Pons (tissue), 1 donor: ENCODE results near the gene EME1.
"Not testable (repeated sequence)": the region's sequence is repeated elsewhere in the genome, so short reads cannot be mapped to it uniquely, and the experiment has no call there.

ENCODE experiments used
- DNase-seq: peaks from one replicate; pipeline ENCODE4 v3.0.0-alpha.2; 2016; ENCODE audit warnings: low spot score

The EME1 gene, protein sequence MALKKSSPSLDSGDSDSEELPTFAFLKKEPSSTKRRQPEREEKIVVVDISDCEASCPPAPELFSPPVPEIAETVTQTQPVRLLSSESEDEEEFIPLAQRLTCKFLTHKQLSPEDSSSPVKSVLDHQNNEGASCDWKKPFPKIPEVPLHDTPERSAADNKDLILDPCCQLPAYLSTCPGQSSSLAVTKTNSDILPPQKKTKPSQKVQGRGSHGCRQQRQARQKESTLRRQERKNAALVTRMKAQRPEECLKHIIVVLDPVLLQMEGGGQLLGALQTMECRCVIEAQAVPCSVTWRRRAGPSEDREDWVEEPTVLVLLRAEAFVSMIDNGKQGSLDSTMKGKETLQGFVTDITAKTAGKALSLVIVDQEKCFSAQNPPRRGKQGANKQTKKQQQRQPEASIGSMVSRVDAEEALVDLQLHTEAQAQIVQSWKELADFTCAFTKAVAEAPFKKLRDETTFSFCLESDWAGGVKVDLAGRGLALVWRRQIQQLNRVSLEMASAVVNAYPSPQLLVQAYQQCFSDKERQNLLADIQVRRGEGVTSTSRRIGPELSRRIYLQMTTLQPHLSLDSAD

GRCh38 chr17:50372758-50373556 is at the start of gene EME1, which contains the start of gene MRPL27:
Gene EME1 (plus strand): TSS chr17:50373229. CDS start chr17:50375209, 1,980 bp downstream.
Gene MRPL27 (minus strand): TSS chr17:50373184. CDS start chr17:50373170, 14 bp downstream.
- peak; percentile 90 for DNase-seq

- no peak for DNase-seq
Observed at GRCh38 chr17:50325906-50326305, 47.1 kb upstream of the EME1 start.

GRCh38 chr17:50326831-50327364 is 46.1 kb upstream of the EME1 start:
- DNase-seq = no peak

DNA sequence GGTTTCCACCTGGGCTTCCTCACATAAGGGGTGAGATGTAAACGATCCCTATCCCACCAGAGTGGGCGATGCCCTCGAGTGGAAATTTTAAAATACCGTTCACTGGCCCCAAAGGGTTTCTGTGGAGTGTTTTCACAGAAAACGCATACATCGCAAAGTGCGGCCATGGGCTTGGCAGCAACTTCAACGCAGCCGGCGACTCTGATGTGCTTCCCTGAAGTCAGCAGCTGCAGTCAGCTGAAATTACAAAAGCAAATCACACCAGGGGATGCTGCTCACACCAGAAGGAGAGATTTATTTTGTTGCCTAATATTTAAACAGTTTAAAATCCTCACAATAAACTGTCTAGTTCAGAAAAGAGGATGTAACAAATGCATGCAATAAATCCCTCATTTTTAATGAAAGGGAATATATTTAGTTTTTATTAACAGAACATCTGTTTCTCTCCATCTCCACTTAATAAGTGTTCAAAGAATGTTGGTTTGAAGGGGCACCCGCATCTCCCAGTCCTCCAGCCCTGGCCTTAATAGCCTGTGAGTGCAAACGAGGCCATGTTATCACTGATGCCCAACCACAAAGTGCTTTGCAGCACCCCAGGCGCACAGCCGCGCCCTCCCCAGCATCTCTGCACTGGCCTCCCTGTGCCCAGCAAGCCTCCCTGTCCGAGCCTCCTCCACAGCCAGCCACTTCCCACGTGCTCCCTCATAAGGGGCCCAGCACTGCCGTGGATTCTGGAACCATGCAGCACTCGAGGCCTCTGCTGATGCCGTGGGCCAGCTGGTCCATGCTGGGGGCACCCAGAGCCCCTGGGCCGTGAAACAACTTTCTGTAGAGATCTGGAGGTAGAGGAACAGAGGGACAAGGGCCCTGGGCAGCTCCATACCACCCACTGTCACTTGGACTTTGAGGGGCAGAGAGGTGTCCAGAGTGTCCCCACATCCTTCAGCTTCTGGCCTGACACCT is 44.4 kb upstream of the EME1 start:
- DNase-seq = no peak

DNA sequence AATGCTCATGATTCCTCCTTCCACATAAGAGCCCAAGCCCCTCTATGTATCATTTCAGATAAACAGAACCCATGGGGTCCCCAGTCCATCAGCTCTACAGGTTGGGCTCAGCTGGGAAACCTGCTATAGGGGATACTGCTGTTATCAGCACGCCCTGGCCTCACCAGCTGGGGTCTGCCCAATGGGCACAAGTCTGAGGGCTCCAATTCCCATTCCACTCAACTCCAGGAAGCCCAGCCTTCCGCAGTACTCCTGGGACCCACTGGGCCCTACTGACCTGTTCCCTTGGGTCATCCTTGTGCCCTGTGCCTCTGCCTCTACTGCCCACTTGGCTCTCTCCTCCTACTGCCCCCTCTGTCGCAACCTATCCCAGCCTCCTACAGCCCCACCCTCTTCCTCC is 43.3 kb upstream of the EME1 start:
- no peak for DNase-seq

DNA sequence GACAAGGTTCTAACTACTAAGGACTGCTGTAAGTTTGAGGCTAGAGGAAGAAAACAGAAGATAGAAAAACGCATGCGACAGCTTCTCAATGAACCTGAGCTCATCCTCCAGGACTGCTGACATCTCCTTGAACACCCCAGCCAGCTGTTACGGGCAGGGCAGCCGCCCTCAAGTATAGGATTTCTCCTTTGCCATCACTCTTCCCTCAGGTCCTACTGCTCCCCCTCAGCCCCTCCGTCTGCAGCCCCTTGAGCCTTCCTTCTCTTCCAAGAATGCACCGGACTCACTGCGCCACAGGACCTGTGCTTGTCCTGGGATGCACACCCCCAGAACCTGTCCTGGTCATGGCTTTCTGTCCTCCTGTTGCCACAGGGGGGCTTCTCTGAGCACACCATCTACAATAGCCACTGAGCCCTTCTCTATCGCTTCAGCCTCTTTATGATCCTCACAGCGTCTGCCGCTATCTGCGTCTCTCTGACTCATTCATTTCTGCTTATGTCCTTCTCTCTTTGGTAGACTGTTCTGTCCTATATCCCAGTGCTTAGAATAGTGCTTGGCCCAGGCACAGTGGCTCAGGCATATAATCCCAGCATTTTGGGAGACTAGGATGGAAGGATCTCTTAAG is 42.8 kb upstream of the EME1 start:
- no peak for DNase-seq

DNA sequence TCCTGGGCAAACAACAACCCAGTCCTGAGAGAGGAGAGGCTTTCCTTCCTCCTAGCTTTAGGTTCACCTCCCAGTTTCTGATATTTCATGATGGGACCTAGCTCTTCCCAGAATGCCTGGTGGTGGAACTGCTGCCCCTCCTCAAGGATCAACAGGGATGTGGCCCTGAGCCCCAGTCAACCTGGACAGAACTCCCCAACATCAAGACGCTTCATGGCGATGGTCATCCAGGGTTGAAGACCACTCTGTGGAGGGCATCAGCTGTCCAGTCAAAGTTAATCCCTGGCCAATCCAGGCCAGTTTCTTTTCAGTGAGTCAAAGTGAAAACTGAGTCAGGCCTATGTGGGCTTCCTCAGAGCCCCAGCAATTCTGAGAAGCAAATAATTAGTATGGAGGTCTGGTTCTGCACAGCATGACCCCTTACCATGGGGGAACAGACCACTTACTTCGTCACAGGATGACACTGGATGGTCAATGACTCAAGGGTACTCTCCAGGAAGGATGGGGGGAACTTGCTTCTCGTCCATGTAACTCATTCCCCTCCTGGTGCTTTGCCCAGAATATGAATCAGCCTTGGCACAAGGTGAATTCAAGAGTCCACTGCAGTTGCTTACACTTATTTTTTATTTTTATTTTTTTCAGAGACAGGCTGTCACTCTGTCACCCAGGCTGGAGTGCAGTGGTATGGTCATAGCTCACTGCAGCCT is 41.8 kb upstream of the EME1 start:
- no peak for DNase-seq

DNA sequence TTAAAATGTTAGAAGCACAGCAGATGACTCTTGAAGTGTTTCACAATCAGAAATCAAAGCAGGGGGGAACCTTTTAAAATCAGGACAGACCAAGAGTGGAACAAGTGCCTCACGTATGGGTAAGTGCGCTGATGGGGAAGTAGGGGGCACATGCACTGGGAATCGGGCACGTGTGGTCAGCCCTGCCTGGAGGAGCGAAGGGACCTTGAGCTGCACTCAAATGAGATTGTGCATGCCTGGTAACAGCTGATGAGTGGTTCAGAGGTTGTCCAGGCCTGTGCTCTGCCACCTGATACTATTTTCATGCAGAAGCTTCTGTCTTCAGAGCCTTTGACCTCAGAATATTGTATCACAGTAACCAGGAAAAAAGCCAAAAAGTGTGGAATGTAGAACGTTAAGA is 40.8 kb upstream of the EME1 start:
- DNase-seq = no peak

DNA sequence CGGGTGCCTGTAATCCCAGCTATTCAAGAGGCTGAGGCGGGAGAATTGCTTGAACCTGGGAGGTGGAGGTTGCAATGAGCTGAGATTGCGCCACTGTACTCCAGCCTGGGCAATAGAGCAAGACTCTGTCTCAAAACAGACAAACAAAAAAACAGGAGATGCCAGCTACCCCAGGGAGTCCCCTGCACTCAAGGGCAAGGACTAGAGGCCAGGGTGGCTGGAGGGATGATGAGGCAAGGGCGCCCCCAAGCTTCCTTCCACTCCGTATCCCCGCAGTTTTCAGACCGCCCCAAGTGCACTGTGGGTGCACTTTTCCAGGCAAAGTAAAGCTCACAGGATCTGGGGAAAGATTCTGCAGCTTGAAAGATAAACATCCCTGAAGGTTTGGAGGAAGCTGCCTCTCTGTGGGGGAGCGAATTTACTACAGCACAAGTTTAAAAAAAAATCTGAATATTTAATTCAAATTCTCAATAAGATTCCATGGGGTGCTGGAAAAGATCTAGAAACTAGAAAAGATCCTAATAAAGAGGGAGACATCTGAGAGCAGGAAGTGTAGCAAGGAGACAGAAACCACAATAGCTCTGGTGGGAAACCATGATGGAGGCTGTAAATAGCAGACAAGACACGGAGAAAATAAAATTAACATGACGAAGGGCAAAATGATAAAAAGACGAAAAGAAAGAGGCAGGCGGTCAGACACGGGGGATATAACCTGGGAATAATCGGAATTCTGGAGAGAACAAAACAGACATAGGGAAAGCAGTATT is 39.6 kb upstream of the EME1 start:
- not testable (repeated sequence) for DNase-seq

DNA sequence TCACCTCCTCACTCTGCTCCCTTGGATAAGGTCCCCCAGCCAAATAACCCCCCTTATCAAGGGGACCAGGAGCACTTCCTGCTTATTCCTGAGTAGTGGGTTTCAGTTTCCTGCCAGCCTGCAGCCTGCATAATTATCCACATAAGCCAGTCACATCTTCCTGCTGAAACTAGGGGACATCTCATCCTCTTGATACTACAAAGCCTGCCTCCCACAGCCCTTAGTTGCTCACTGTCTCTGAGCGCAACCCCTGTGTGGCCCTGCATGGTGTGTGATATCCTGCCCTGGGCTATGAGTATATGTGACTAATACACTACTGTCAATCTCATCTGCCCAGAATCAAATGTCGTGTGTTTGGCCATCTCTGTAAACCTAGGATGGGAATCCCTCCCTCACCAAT is 35.1 kb upstream of the EME1 start:
- DNase-seq = no peak

GRCh38 chr17:50338645-50339044 is 34.4 kb upstream of the EME1 start:
- no peak for DNase-seq

DNA sequence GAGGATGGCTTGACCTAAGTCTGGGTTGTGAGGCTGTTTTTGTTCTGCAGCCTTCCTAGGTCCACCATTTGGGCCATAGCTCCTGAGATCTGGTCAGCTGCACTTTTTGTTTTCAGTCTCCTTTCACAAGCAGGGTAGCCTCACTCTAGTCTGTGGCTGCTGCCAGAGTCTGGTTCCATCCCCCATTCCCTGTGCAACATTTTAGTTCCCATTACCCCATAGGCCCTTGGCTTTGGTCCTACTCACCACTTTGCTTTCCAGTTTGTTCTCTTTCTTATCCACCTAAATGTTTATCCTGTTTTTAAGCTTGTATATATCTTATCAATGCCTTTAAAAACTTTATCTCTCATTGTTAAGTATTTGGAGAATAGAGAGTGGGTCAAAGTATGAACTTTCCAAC is 33.6 kb upstream of the EME1 start:
- no peak for DNase-seq

DNA sequence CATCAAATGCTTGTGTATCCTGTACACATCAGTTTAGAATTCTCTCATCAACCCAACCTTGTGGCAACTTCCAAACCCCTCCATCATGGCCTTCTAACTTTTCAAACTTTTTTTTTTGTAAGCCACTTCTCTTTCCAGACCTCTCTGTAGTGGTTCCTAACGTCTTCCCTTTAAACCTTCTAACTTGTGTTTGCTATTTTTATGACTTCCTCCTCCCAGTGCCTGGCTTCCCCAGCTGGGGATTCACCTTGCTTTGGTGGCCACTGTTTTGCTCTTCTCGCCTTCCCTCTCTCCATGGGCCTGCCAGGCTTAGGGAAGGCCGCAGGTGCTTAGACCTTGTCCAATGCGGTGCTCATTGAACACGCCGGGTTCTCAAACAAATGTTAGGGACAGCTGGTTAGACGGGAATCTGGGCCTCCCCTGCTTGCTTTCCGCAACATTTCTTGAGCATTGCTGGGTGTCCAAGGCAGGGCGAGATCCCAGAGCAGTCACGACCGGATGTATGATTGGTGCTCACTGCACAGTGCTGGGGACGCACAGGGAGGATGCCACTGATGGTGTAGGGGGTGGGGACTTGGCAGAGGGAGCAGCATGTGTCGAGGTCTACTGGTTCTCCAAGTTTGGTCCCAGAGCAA is 28.2 kb upstream of the EME1 start:
- DNase-seq = no peak

GRCh38 chr17:50345432-50346312 is 27.4 kb upstream of the EME1 start, which contains the start of gene XYLT2:
Gene XYLT2 (plus strand): TSS chr17:50346126. CDS start chr17:50346141, 15 bp downstream.
- DNase-seq = peak; percentile 64

DNA sequence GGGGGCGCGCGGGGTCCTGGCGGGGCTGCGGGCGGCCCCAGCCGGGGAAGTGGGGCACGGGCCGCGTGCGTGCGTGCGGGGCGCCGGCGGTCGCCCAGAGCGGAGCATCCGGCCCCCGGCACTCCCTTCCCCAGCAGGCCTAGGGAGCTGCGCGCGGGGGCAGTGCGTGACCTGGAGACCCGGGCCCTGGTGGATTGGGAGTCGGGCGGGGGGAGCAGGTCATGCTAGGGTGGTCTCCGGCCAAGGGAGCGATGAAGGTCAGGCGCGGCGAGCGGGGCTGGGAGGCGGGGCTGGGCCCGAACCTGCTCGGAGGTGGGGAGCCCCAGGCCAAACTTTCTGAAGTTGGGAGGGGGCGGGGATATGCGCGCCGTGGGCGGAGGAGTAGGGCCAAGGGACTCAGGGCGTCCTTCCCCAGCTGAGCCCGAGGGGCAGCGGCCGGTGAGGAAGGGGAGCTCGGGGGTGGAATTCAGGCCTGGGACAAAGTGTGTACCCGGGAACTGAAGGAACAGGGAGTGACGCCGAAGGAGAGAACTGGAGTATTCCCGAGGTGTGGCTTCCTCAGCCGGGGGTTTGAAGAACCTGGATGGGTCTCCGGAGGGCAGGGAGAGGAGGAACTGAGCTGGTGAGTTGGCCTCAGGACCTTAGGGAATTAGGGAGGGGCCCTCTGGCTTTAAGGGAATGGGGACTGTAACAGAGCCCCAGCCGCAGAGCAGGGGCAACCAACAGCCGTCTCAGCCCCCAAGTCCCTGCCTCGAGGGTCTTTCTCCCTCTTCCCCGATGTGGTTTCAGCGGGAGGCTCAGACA is 26.5 kb upstream of the EME1 start:
- no peak for DNase-seq

DNA sequence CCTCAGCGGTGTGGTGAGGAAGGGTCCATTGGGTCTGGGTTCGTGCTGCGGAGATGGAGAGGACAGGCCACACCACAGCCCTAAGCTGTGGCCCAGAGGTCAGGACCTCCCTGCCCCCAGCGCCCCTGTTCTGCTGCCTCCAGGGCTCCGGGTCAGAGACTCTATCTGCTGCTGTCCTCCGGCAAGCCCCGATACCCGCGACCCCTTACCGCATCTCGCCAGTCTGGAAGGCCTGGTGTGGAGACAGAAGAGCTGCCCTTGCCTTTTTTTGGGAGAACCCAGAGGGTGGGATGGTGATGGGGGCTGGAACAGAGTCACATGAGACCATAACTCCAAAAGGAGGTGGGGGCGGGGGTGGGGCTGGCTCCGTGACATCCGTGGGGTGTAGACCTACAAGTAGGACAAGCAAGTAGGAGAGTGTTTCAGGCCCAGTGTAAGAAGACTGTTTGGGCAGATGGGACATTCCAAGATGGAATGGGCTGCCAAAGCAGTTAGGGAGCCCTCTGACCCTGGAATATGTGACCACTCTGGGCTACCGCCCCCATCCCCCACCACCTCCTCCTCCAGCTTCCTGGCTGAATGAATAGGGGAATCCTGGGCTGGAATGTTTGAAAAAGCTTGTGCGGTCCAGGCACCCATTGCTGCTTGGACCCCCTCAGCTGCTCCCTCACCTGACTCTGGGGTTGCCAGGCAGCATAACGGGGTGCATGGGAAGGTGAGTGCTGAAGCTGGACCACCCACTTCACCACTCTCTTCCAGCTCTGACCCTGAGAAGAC is 25.7 kb upstream of the EME1 start:
- no peak for DNase-seq
